HCT116 (cell line): Measurements from ENCODE around the gene PHACTR1. TPM values are rescaled to one million over a fixed set of nuclear protein-coding genes. Genes with fewer than 3 reads are reported as not detected.

Experiments used
- ATAC-seq: fragments of 200-7000 bp; cut with Tn5 transposase; 2 replicates; pipeline ENCODE4 v1.9.1; 2020; ENCODE audit warnings: mild to moderate bottlenecking, moderate library complexity
- BruUV-seq: library from RNA; stranded (reverse); fragments of 400-500 nt; replicated peaks from 2 replicates; lab custom pipeline; 2021; lab: Mats Ljungman, UMichigan
- CTCF ChIA-PET: fragments of 300-600 bp; sonication (Branson Sonifier 250); formaldehyde crosslinking; loops from one replicate; lab custom pipeline; 2021; ENCODE audit warnings: antibody characterized with exemption; lab: Charles Lee
- POLR2A ChIA-PET: fragments of 300-600, 350-600 bp; sonication (Branson Sonifier 250); formaldehyde crosslinking; loops from one replicate; lab custom pipeline; 2021; ENCODE audit warnings: antibody characterized with exemption; lab: Charles Lee
- RAD21 ChIA-PET, 2 experiments: fragments of 300-600 bp; sonication (Branson Sonifier 250); formaldehyde crosslinking; loops; one replicate each; lab custom pipeline; 2023; ENCODE audit warnings: low total read pairs in 2 of 2; ENCODE audit not compliant: uncharacterized antibody in 2 of 2, unreplicated experiment in 2 of 2, low non-redundant PET in 1 of 2; lab: Charles Lee
- DNase-seq: peaks from one replicate; pipeline ENCODE4 v3.0.0-alpha.2; 2010; ENCODE audit warnings: low read depth, low spot score
- H2AFZ ChIP-seq: fragments of 200-600 bp; shearing (Covaris generic), sonication (generic); 2 replicates; pipeline ENCODE4 v1.6.1; 2017; ENCODE audit warnings: low read depth, mixed run types, mixed read lengths, antibody characterized with exemption, low read length; ENCODE audit not compliant: poor library complexity, severe bottlenecking
- H3K27ac ChIP-seq: 2 replicates; pipeline ENCODE4 v1.5.1; 2012; ENCODE audit warnings: low read depth, low read length
- H3K27me3 ChIP-seq: fragments of 200-600 bp; sonication (generic); 2 replicates; pipeline ENCODE4 v1.6.1; 2016; ENCODE audit warnings: mixed run types, low read length, mixed read lengths; ENCODE audit not compliant: insufficient read depth
- H3K36me3 ChIP-seq, 2 experiments: fragments of 200-500 bp in 1 of 2; fragments of 200-600 bp in 1 of 2; sonication (Bioruptor generic) in 1 of 2; sonication (generic) in 1 of 2; 2 replicates each; pipeline versions ENCODE4 v1.5.1 to v1.6.1; 2014 to 2016; ENCODE audit warnings: low read length in 2 of 2, inconsistent platforms in 1 of 2, mixed read lengths in 1 of 2, mixed run types in 1 of 2; ENCODE audit not compliant: insufficient read depth in 2 of 2, control insufficient read depth in 1 of 2
- H3K4me1 ChIP-seq, 2 experiments: fragments of 200-600 bp in 1 of 2; sonication (generic) in 1 of 2; 2 replicates each; pipeline versions ENCODE4 v1.5.1 to v1.6.1; 2012 to 2017; ENCODE audit warnings: low read length in 2 of 2, inconsistent platforms in 1 of 2, mild to moderate bottlenecking in 1 of 2, mixed read lengths in 1 of 2, mixed run types in 1 of 2, moderate library complexity in 1 of 2; ENCODE audit not compliant: insufficient read depth in 2 of 2, control insufficient read depth in 1 of 2
- H3K4me2 ChIP-seq: fragments of 200-600 bp; sonication (generic); 2 replicates; pipeline ENCODE4 v1.6.1; 2017; ENCODE audit warnings: mixed run types, low read length, mixed read lengths
- H3K4me3 ChIP-seq, 2 experiments: fragments of 200-600 bp in 1 of 2; sonication (generic) in 1 of 2; replicated peaks in 1 of 2; 2 replicates each; pipeline ENCODE4 v1.5.1; 2011 to 2016; ENCODE audit warnings: low read length in 2 of 2, control low read depth in 1 of 2, low read depth in 1 of 2, mild to moderate bottlenecking in 1 of 2, mixed read lengths in 1 of 2, mixed run types in 1 of 2
- H3K79me2 ChIP-seq: fragments of 200-600 bp; sonication (generic); 2 replicates; pipeline ENCODE4 v1.6.1; 2017; ENCODE audit warnings: mild to moderate bottlenecking, mixed run types, low read length, moderate library complexity, mixed read lengths; ENCODE audit not compliant: insufficient read depth
- H3K9ac ChIP-seq: fragments of 200-600 bp; sonication (generic); 2 replicates; pipeline ENCODE4 v1.6.1; 2016; ENCODE audit warnings: low read length, mixed read lengths
- H3K9me2 ChIP-seq: fragments of 200-600 bp; sonication (generic), shearing (Covaris generic); 2 replicates; pipeline ENCODE4 v1.6.1; 2017; ENCODE audit warnings: mixed run types, mild to moderate bottlenecking, moderate library complexity; ENCODE audit not compliant: insufficient read depth
- H3K9me3 ChIP-seq, 2 experiments: fragments of 200-500 bp in 1 of 2; fragments of 200-600 bp in 1 of 2; sonication (Bioruptor generic) in 1 of 2; sonication (generic) in 1 of 2; 2 replicates each; pipeline ENCODE4 v1.6.1; 2014 to 2017; ENCODE audit warnings: low read length in 2 of 2, mixed read lengths in 2 of 2, inconsistent platforms in 1 of 2, low read depth in 1 of 2, mild to moderate bottlenecking in 1 of 2, mixed run types in 1 of 2, moderate library complexity in 1 of 2; ENCODE audit not compliant: control insufficient read depth in 1 of 2, insufficient read depth in 1 of 2
- H4K20me1 ChIP-seq: fragments of 200-600 bp; sonication (generic), shearing (Covaris generic); 2 replicates; pipeline ENCODE4 v1.6.1; 2017; ENCODE audit warnings: mixed run types, mild to moderate bottlenecking, moderate library complexity; ENCODE audit not compliant: insufficient read depth
- CEBPB ChIP-seq: IDR thresholded peaks from 2 replicates; pipeline ENCODE4 v1.6.1; 2012; ENCODE audit warnings: low read depth
- EZH2phosphoT487 ChIP-seq: fragments of 200-600 bp; IDR thresholded peaks from 2 replicates; pipeline ENCODE4 v1.6.1; 2018; ENCODE audit warnings: antibody characterized with exemption, borderline replicate concordance
- JUND ChIP-seq: IDR thresholded peaks from 2 replicates; pipeline ENCODE4 v1.6.1; 2012
- POLR2A ChIP-seq: IDR thresholded peaks from 2 replicates; pipeline ENCODE4 v1.7.0; 2011; ENCODE audit warnings: borderline replicate concordance; ENCODE audit not compliant: insufficient read depth, insufficient read length; ENCODE audit errors: extremely low read depth
- RAD21 ChIP-seq: IDR thresholded peaks from 2 replicates; pipeline ENCODE4 v1.6.1; 2012; ENCODE audit warnings: low read depth, mild to moderate bottlenecking
- SIN3A ChIP-seq: IDR thresholded peaks from 2 replicates; pipeline ENCODE4 v1.6.1; 2012; ENCODE audit warnings: low read depth
- SP1 ChIP-seq: IDR thresholded peaks from 2 replicates; pipeline ENCODE4 v1.6.1; 2012; ENCODE audit warnings: low read depth
- intact Hi-C: fragments of 100-400 bp; cut with micrococcal nuclease; formaldehyde crosslinking; loops from 2 replicates; pipeline ENCODE4 v1.10.0; 2022
- total RNA-seq: library from RNA; stranded (reverse); gene quantifications from one replicate; pipeline ENCODE4 v1.2.1, GENCODE V29; 2021; ENCODE audit not compliant: unreplicated experiment
- TF ChIP-seq, protein P1 (sequence below): IDR thresholded peaks from 2 replicates; pipeline ENCODE4 v1.6.1; 2012; ENCODE audit warnings: low read depth
- TF ChIP-seq, protein P2 (sequence below): IDR thresholded peaks from 2 replicates; pipeline ENCODE4 v1.6.1; 2012

The PHACTR1 gene
- total RNA-seq, 1 experiment from 2014 or later: 0.17 TPM

DNA sequence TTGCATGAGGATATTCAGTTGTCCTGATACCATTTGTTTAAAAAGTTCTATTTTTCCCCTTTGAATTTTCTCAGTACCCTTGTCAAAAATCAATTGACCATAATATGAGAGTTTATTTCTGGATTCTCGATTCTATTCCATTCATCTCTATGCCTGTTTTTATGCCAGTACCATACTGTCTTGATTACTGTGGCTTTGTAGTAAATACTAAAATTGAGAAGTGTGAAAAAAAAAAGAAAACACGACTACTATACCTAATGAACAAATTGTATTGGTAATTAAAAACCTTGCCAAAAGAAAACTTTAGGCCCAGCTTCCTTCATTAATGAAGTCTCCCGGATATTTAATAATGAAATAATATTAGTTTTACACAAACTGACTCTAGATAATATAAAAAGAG, 426.0 kb downstream of the PHACTR1 start:
- Histone ChIP-seq H3K27me3 (peaks cover 43% of the 10 kb centered on the region; the same call in 1 of the 2 replicates), H4K20me1 (no peaks in the 10 kb centered on the region), H3K4me2 (no peak overlapping the region), H3K36me3 (no peaks in the 10 kb centered on the region), H3K9me3 (no peaks in the 10 kb centered on the region), H3K79me2 (no peaks in the 10 kb centered on the region), H2AFZ (no peak overlapping the region), H3K9ac (no peak overlapping the region), H3K27ac (no peak overlapping the region), H3K4me1 (no peaks in the 10 kb centered on the region), H3K4me3 (no peak overlapping the region), H3K9me2 (no peaks in the 10 kb centered on the region)
- no TSS peak for BruUV-seq
- ChIA-PET CTCF (no interaction called here), RAD21 (no interaction called here), POLR2A (no interaction called here)
- DNase-seq (no peak), ATAC-seq (no peak)
- TF ChIP-seq SP1: no peak
- no peak for TF ChIP-seq EZH2phosphoT487
- no peak for TF ChIP-seq SIN3A
- TF ChIP-seq, protein P1, sequence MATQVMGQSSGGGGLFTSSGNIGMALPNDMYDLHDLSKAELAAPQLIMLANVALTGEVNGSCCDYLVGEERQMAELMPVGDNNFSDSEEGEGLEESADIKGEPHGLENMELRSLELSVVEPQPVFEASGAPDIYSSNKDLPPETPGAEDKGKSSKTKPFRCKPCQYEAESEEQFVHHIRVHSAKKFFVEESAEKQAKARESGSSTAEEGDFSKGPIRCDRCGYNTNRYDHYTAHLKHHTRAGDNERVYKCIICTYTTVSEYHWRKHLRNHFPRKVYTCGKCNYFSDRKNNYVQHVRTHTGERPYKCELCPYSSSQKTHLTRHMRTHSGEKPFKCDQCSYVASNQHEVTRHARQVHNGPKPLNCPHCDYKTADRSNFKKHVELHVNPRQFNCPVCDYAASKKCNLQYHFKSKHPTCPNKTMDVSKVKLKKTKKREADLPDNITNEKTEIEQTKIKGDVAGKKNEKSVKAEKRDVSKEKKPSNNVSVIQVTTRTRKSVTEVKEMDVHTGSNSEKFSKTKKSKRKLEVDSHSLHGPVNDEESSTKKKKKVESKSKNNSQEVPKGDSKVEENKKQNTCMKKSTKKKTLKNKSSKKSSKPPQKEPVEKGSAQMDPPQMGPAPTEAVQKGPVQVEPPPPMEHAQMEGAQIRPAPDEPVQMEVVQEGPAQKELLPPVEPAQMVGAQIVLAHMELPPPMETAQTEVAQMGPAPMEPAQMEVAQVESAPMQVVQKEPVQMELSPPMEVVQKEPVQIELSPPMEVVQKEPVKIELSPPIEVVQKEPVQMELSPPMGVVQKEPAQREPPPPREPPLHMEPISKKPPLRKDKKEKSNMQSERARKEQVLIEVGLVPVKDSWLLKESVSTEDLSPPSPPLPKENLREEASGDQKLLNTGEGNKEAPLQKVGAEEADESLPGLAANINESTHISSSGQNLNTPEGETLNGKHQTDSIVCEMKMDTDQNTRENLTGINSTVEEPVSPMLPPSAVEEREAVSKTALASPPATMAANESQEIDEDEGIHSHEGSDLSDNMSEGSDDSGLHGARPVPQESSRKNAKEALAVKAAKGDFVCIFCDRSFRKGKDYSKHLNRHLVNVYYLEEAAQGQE: no peak
- no peak for TF ChIP-seq JUND
- TF ChIP-seq POLR2A: no peak
- TF ChIP-seq, protein P2, sequence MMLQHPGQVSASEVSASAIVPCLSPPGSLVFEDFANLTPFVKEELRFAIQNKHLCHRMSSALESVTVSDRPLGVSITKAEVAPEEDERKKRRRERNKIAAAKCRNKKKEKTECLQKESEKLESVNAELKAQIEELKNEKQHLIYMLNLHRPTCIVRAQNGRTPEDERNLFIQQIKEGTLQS: no peak
- no peak for TF ChIP-seq RAD21
- TF ChIP-seq CEBPB: no peak
- intact Hi-C loops: no loop called here
